Uterus (tissue), 2 donors: ENCODE measurements around the gene CCL23.

Experiments
- CTCF ChIP-seq, 4 experiments: fragments of 200-600 bp in 2 of 4; fragments of 450-650 bp in 2 of 4; sonication (generic) in 2 of 4; IDR thresholded peaks; one replicate each; pipeline ENCODE4 v1.5.1; 2016 to 2019; ENCODE audit warnings: antibody characterized with exemption in 4 of 4, mild to moderate bottlenecking in 2 of 4, moderate library complexity in 1 of 4
- POLR2A ChIP-seq, 2 donors: fragments of 450-650 bp; IDR thresholded peaks; one replicate each; pipeline ENCODE4 v1.6.1; 2016; ENCODE audit warnings: antibody characterized with exemption in 2 of 2, mild to moderate bottlenecking in 1 of 2, moderate library complexity in 1 of 2

GRCh38 chr17:36016555-36016954 is 1.2 kb downstream of the CCL23 start:
- TF ChIP-seq POLR2A (IDR thresholded peaks at IDR 0.05) (no peak), CTCF (IDR thresholded peaks at IDR 0.05) (no peak)
